Liver (tissue), 9 donors: Measurements from ENCODE around the gene BTBD19. TPM values are rescaled to one million over a fixed set of nuclear protein-coding genes. Genes with fewer than 3 reads are reported as not detected.

ENCODE experiments used
- DNase-seq: peaks from one replicate; pipeline ENCODE4 v3.0.0-alpha.2; 2017; ENCODE audit warnings: low spot score
- H3K27ac ChIP-seq, 2 donors: one replicate each; pipeline ENCODE4 v1.7.0; 2013; ENCODE audit warnings: inconsistent platforms in 2 of 2, low read length in 2 of 2, control low read depth in 1 of 2, low read depth in 1 of 2, mild to moderate bottlenecking in 1 of 2
- H3K27me3 ChIP-seq, 4 donors: one replicate each; pipeline versions ENCODE4 v1.6.1 to v1.7.0; 2013; ENCODE audit warnings: low read length in 3 of 4, inconsistent platforms in 1 of 4, mild to moderate bottlenecking in 1 of 4, moderate library complexity in 1 of 4; ENCODE audit not compliant: control insufficient read depth in 4 of 4, insufficient read depth in 4 of 4
- H3K36me3 ChIP-seq, 4 donors: one replicate each; pipeline versions ENCODE4 v1.6.1 to v1.7.0; 2013; ENCODE audit warnings: low read length in 3 of 4, mild to moderate bottlenecking in 3 of 4, low read depth in 1 of 4, moderate library complexity in 1 of 4; ENCODE audit not compliant: control insufficient read depth in 4 of 4, insufficient read depth in 3 of 4
- H3K4me1 ChIP-seq, 4 donors: one replicate each; pipeline versions ENCODE4 v1.6.1 to v1.7.0; 2013; ENCODE audit warnings: low read length in 3 of 4, mild to moderate bottlenecking in 3 of 4, moderate library complexity in 1 of 4; ENCODE audit not compliant: control insufficient read depth in 4 of 4, insufficient read depth in 4 of 4
- H3K4me3 ChIP-seq, 3 donors: one replicate each; pipeline versions ENCODE4 v1.6.1 to v1.7.0; 2013; ENCODE audit warnings: low read length in 3 of 3, control low read depth in 1 of 3, low read depth in 1 of 3, mild to moderate bottlenecking in 1 of 3
- H3K9ac ChIP-seq, 2 donors: one replicate each; pipeline ENCODE4 v1.7.0; 2013; ENCODE audit warnings: low read length in 2 of 2, mild to moderate bottlenecking in 2 of 2, moderate library complexity in 2 of 2, control low read depth in 1 of 2, low read depth in 1 of 2
- H3K9me3 ChIP-seq, 4 donors: one replicate each; pipeline versions ENCODE4 v1.6.1 to v1.7.0; 2013; ENCODE audit warnings: low read length in 3 of 4; ENCODE audit not compliant: control insufficient read depth in 4 of 4
- ATF3 ChIP-seq: IDR thresholded peaks from 2 replicates; pipeline ENCODE4 v1.6.1; 2016; ENCODE audit warnings: antibody characterized with exemption
- CTCF ChIP-seq: fragments of 150-350 bp; IDR thresholded peaks from 2 replicates; pipeline ENCODE4 v1.5.1; 2017; ENCODE audit warnings: improper control_type of control experiment, low read depth, low read length; ENCODE audit not compliant: missing input control
- EGR1 ChIP-seq, 2 donors: IDR thresholded peaks; 2 replicates each; pipeline ENCODE4 v1.6.1; 2016 to 2018; ENCODE audit warnings: antibody characterized with exemption in 2 of 2, low read depth in 2 of 2
- FOXA1 ChIP-seq: IDR thresholded peaks from 2 replicates; pipeline ENCODE4 v1.6.1; 2016; ENCODE audit warnings: antibody characterized with exemption
- FOXA2 ChIP-seq: IDR thresholded peaks from 2 replicates; pipeline ENCODE4 v1.6.1; 2016; ENCODE audit warnings: antibody characterized with exemption
- GABPA ChIP-seq, 2 donors: IDR thresholded peaks in 1 of 2; conservative IDR thresholded peaks in 1 of 2; 2 replicates each; pipeline ENCODE4 v1.6.1; 2016; ENCODE audit warnings: antibody characterized with exemption in 2 of 2, mild to moderate bottlenecking in 1 of 2, moderate library complexity in 1 of 2
- HNF4A ChIP-seq, 2 donors: conservative IDR thresholded peaks; 2 replicates each; pipeline ENCODE4 v1.6.1; 2016; ENCODE audit warnings: antibody characterized with exemption in 2 of 2, mild to moderate bottlenecking in 2 of 2
- HNF4G ChIP-seq: IDR thresholded peaks from 2 replicates; pipeline ENCODE4 v1.6.1; 2016; ENCODE audit warnings: antibody characterized with exemption
- JUND ChIP-seq, 2 donors: IDR thresholded peaks; 2 replicates each; pipeline ENCODE4 v1.6.1; 2016; ENCODE audit warnings: antibody characterized with exemption in 2 of 2
- MAX ChIP-seq: IDR thresholded peaks from 2 replicates; pipeline ENCODE4 v1.6.1; 2016; ENCODE audit warnings: antibody characterized with exemption
- NR2F2 ChIP-seq: IDR thresholded peaks from 2 replicates; pipeline ENCODE4 v1.6.1; 2016; ENCODE audit warnings: antibody characterized with exemption
- RAD21 ChIP-seq, 2 donors: IDR thresholded peaks; 2 replicates each; pipeline ENCODE4 v1.6.1; 2016; ENCODE audit warnings: antibody characterized with exemption in 2 of 2, mild to moderate bottlenecking in 2 of 2
- REST ChIP-seq: IDR thresholded peaks from 2 replicates; pipeline ENCODE4 v1.6.1; 2016; ENCODE audit warnings: antibody characterized with exemption, mild to moderate bottlenecking
- RXRA ChIP-seq, 2 donors: IDR thresholded peaks; 2 replicates each; pipeline ENCODE4 v1.6.1; 2017 to 2018; ENCODE audit warnings: antibody characterized with exemption in 2 of 2, mild to moderate bottlenecking in 1 of 2
- SP1 ChIP-seq: IDR thresholded peaks from 2 replicates; pipeline ENCODE4 v1.6.1; 2018; ENCODE audit warnings: antibody characterized with exemption, mild to moderate bottlenecking
- TAF1 ChIP-seq: conservative IDR thresholded peaks from 2 replicates; pipeline ENCODE4 v1.6.1; 2016; ENCODE audit warnings: antibody characterized with exemption, mild to moderate bottlenecking
- YY1 ChIP-seq: IDR thresholded peaks from 2 replicates; pipeline ENCODE4 v1.6.1; 2016; ENCODE audit warnings: antibody characterized with exemption, mild to moderate bottlenecking
- ZBTB33 ChIP-seq: IDR thresholded peaks from 2 replicates; pipeline ENCODE4 v1.6.1; 2016; ENCODE audit warnings: antibody characterized with exemption
- WGBS: extraction: QIAGEN DNeasy Blood & Tissue Kit; methylation state at CpG from one replicate; pipeline ENCODE4 v1.1.7; 2013; 5-methylcytosine and 5-hydroxymethylcytosine counted together
- polyA plus RNA-seq, 2 donors: library from polyadenylated mRNA; stranded (reverse) in 1 of 2; unstranded in 1 of 2; fragments of 200-250 nt in 1 of 2; fragments of >200 nt in 1 of 2; fragmentation: Nextera tagmentation in 1 of 2; extraction: Ambion mirVana in 1 of 2; gene quantifications; one replicate each; pipeline versions ENCODE4 v1.2.1 to v1.2.3, GENCODE V29; 2013 to 2015
- total RNA-seq, 2 donors: library from RNA; depleted of rRNA; stranded (reverse); fragments of >200 nt; gene quantifications; one replicate each; pipeline ENCODE4 v1.2.3, GENCODE V29; 2014
- donor health status: healthy.
- donor health status: healthy.
- donor health status: healthy.
- donor health status: healthy.
- donor health status: healthy.

BTBD19 gene
- total and polyA plus RNA-seq, 4 donors = 1.3 to 3.1 (median 2.6) TPM

- Histone ChIP-seq H3K9ac (no peak overlapping the region), H3K4me1 (no peaks in the 10 kb centered on the region), H3K4me3 (no peak overlapping the region), H3K27ac (no peak overlapping the region), H3K36me3 (peaks cover 0 to 15% (median 9%) of the 10 kb centered on the region in 4 donors), H3K27me3 (no peaks in the 10 kb centered on the region), H3K9me3 (no peaks in the 10 kb centered on the region)
- DNase-seq = no peak
- WGBS = 79% methylated on average over 1 of the region's 1 CpG
- no peak for TF ChIP-seq HNF4G
Observed at GRCh38 chr1:44860891-44861425, 52.6 kb downstream of the BTBD19 start.

- Histone ChIP-seq H3K9me3 (no peaks in the 10 kb centered on the region), H3K36me3 (peaks cover 0 to 14% (median 10%) of the 10 kb centered on the region in 4 donors), H3K4me3 (no peak overlapping the region), H3K27me3 (no peaks in the 10 kb centered on the region), H3K27ac (no peak overlapping the region), H3K9ac (no peak overlapping the region), H3K4me1 (no peaks in the 10 kb centered on the region)
- DNase-seq = no peak
- 94% methylated on average over 5 of the region's 5 CpGs for WGBS
- TF ChIP-seq RAD21 (IDR thresholded peaks at IDR 0.05) = no peak
- TF ChIP-seq REST = no peak
- no peak for TF ChIP-seq TAF1
- no peak for TF ChIP-seq EGR1 (IDR thresholded peaks at IDR 0.05; ENCODE audit: low read depth in 2 of 2)
- TF ChIP-seq NR2F2 = no peak
- no peak for TF ChIP-seq GABPA (IDR thresholded peaks at IDR 0.05 in 1 of 2, conservative IDR thresholded peaks at IDR 0.05 in 1 of 2)
- TF ChIP-seq RXRA (IDR thresholded peaks at IDR 0.05) = no peak
- TF ChIP-seq JUND (IDR thresholded peaks at IDR 0.05) = no peak
- TF ChIP-seq FOXA2 = no peak
- no peak for TF ChIP-seq HNF4A (conservative IDR thresholded peaks at IDR 0.05)
- no peak for TF ChIP-seq SP1
- TF ChIP-seq HNF4G = no peak
- TF ChIP-seq ATF3 = no peak
- TF ChIP-seq MAX = no peak
- no peak for TF ChIP-seq ZBTB33
- TF ChIP-seq YY1 = no peak
- no peak for TF ChIP-seq CTCF
- no peak for TF ChIP-seq FOXA1
Observed at GRCh38 chr1:44862829-44863401, 54.6 kb downstream of the BTBD19 start.
